HG03039 (cell line): ENCODE measurements around the gene GTF3C1.
"Not testable (repeated sequence)": the region's sequence is repeated elsewhere in the genome, so short reads cannot be mapped to it uniquely, and the experiment has no call there.

Source experiments
- ATAC-seq: cut with Tn5 transposase; IDR thresholded peaks from one replicate; pipeline ENCODE4 v1.9.1; 2021; ENCODE audit warnings: mild to moderate bottlenecking, moderate library complexity; ENCODE audit not compliant: unreplicated experiment

Gene GTF3C1

GRCh38 chr16:27450196-27450549, 99.5 kb downstream of the GTF3C1 start:
- ATAC-seq = no peak

DNA sequence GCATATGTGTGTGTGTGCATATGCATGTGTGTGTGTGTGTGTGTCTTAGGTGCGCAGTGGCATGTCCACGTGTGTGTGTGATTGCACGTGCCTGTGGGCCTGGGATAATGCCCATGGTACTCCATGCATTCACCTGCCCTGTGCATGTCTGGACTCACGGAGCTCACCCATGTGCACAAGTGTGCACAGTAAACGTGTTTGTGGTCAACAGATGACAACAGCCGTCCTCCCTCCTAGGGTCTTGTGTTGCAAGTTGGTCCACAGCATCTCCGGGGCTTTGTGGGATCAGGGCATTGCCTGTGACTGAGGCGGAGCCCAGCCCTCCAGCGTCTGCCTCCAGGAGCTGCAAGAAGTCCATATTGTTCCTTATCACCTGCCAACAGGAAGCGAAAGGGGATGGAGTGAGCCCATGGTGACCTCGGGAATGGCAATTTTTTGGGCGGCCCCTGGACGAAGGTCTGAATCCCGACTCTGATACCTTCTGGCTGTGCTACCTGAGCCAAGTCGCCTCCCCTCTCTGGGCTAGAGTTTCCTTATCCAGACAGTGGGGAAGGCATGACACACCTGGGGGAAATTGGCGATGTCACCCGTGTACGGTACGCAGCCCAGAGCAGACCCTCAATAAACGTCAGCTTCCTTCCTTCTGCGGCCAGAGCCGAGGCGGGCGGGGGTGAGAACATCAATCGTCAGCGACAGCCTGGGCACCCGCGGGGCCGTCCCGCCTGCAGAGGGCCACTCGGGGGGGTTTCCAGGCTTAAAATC, 100.1 kb downstream of the GTF3C1 start:
- no peak for ATAC-seq

DNA sequence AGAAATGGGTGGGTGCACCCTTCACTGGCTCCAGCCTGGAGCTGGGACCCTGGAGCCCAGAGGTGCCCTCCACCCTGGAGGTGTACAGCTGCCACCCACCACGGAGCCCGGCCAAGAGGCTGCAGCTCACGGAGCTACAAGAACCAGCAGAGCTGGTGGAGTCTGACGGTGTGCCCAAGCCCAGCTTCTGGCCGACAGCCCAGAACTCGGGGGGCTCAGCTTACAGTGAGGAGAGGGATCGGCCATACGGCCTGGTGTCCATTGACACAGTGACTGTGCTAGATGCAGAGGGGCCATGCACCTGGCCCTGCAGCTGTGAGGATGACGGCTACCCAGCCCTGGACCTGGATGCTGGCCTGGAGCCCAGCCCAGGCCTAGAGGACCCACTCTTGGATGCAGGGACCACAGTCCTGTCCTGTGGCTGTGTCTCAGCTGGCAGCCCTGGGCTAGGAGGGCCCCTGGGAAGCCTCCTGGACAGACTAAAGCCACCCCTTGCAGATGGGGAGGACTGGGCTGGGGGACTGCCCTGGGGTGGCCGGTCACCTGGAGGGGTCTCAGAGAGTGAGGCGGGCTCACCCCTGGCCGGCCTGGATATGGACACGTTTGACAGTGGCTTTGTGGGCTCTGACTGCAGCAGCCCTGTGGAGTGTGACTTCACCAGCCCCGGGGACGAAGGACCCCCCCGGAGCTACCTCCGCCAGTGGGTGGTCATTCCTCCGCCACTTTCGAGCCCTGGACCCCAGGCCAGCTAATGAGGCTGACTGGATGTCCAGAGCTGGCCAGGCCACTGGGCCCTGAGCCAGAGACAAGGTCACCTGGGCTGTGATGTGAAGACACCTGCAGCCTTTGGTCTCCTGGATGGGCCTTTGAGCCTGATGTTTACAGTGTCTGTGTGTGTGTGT, 100.9 kb downstream of the GTF3C1 start:
- ATAC-seq = no peak

GRCh38 chr16:27447301-27447700, 102.4 kb downstream of the GTF3C1 start:
- no peak for ATAC-seq

- no peak for ATAC-seq
Measured at GRCh38 chr16:27446721-27447120, 103.0 kb downstream of the GTF3C1 start.

DNA sequence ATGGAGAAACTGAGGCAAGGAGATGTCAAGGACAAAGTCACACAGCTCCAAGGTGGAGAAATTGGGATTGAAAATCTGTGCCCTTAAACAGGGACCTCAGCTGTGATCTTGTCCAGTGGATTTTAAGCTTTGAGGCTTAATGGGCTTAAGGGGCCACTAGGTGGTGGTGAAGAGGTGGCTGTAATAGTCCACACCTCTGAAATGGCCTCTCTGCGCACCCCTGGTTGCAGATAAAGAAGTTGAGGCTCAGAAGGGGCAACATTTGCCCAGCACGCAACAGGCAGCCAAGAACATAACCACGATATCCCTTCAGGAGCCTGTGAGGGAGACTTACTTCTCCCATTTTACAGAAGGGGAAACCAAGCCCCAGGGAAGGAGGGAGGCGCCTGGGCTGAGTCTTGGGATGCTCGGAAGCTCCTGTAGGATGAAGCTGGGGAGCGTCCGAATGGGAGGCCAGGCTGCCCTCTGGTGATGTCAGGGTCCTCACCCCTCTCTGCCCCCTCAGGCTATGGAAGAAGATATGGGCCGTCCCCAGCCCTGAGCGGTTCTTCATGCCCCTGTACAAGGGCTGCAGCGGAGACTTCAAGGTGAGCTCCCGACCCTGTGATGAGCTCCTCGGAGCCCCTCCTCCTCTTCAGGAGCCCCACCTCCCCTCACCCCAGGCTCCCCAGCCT, 104.1 kb downstream of the GTF3C1 start:
- ATAC-seq = no peak

DNA sequence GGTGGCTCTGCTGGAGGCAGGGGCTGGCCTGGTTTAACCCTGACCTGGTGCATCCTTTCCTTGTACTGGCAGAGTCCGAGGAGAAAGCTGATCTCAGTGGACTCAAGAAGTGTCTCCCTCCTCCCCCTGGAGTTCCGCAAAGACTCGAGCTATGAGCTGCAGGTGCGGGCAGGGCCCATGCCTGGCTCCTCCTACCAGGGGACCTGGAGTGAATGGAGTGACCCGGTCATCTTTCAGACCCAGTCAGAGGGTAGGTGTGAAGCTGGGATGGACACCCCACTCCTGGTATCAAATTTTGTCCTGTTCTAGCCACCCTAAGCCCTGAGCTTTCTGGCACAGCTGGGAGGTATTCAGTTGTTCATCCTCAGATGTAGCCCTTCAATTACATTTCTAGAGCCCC, 105.2 kb downstream of the GTF3C1 start:
- ATAC-seq = no peak

GRCh38 chr16:27444015-27444414, 105.7 kb downstream of the GTF3C1 start:
- no peak for ATAC-seq

DNA sequence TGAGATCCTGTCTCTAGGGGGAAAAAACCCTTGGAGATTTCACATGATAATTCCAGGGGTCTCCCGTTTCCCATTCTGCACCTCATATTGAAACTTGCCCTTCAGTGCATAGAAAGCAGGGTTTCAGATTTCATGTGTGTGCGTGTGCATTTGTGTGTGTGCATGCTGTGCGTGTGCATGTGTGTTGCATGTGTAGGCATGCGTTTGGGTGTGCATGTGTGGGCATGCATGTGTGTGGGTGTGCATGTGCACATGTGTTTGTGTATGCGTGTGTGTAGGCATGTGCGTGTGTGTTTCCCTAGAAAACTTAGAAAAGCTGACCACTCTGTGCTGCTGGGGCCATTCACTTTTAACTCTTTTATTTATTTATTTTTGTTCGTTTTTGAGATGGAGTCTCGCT, 107.7 kb downstream of the GTF3C1 start:
- no peak for ATAC-seq

GRCh38 chr16:27441276-27441675, 108.4 kb downstream of the GTF3C1 start:
- ATAC-seq = no peak

DNA sequence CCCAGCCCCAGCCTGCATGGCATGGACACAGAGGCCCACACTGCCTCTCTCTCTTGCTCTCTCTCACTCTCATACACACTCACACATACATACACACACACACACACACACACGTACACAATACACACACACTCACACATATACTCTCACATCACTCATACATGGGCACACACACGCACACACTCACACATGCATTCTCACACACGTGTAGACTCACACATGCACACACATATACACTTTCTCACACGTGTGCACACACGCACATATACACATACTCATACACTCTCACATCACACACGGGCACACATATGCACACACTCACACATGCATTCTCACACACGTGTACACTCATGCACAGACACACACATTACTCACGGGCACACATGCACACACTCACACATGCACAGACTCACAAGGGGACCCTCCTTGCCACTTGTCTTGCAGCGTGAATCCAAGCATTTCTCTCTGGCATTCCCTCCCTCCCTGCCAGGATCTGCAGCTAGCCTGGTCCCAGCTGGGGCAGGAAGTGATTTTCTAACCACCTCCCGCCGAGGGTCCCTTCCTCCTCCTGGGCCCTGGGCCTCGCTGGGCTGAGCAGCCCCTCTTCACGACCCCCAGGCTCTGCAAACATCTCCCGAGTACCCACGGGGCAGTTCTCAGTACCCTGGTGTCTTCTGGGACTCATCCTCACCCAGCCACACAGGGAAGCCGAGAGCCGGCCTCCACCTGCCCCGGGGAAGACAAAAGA, 110.3 kb downstream of the GTF3C1 start:
- ATAC-seq = no peak

DNA sequence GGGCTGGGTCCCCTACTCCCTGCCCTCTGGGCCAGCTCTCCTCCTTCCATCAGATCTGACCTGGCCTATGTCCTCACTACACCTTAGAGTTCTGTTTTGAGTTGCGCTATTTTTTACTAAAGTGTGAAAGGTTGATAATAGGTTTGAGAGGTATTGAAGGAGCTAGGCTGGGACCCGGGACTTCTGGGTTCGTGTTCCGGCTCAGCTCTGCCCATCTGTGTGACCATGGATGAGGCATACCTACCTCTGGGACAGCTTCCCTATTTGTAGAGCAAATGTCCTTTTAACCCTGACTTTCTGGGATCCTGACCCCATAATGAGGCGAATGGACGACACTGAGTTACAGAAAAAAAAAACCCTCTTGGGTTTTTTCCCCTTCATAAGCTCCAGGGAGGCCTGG, 111.8 kb downstream of the GTF3C1 start:
- ATAC-seq = no peak

DNA sequence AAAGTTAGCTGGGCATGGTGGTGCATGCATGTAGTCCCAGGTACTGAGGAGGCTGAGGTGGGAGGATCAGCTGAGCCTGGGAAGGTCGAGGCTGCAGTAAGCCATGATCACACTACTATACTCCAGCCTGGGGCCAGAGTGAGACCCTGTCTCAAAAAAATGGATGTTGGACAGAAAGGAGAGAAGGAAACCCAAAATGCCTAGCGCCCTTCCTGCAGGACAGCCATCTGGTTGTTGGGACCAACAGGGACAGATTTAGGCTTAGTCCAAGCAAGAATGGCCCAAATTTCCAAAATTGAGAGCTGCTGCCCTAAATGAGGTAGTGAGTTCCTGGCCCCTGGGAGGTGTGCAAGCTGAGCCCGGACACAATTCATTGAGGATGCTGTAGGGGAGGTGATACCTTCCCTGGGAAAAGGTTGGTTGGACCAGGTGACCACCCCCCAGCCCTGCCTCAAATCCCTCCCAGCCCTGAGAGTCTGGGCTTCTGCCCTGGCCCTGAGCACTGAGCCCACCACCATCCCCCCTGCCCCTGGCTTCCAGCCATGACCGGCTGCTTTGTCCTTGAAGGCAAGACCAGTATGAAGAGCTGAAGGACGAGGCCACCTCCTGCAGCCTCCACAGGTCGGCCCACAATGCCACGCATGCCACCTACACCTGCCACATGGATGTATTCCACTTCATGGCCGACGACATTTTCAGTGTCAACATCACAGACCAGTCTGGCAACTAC, 112.6 kb downstream of the GTF3C1 start:
- ATAC-seq = no peak

GRCh38 chr16:27436065-27436464, 113.6 kb downstream of the GTF3C1 start:
- ATAC-seq = no peak

GRCh38 chr16:27435146-27435545, 114.6 kb downstream of the GTF3C1 start:
- ATAC-seq = not testable (repeated sequence)

GRCh38 chr16:27434141-27435051, 115.3 kb downstream of the GTF3C1 start:
- no peak for ATAC-seq

DNA sequence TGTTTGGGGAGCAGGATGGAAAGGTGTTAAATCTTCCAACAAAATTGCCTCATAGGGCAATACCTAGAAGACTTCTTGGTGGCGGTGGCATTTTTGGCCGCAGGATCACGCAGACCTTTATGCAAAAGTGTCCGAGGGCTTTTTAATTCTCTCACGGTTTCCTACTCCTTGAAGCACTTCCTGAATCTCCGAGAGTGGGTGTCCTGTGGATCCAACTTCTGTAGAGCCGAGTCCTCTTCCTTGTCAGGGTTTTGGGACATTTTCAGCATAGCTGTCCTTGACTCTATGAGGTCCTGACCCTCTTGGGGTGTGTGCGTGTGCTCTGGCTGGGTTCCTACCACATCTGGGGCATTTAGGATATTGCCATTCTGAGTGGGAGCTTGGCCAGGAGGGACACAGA, 116.1 kb downstream of the GTF3C1 start:
- ATAC-seq = no peak

DNA sequence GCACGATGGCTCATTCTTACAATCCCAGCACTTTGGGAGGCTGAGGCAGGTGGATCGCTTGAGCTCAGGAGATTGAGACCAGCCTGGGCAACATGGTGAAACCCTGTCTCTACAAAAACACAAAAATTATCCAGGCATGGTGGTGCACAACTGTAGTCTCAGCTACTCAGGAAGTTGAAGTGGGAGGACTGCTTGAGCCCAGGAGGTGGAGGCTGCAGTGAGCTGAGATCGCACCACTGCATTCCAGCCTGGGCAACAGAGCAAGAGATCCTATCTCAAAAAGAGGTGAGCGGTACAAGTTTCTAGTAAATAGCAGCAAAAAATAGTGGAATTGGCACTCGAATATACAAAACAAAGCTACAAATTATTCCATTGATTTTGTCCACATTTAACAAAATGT, 116.5 kb downstream of the GTF3C1 start:
- not testable (repeated sequence) for ATAC-seq

DNA sequence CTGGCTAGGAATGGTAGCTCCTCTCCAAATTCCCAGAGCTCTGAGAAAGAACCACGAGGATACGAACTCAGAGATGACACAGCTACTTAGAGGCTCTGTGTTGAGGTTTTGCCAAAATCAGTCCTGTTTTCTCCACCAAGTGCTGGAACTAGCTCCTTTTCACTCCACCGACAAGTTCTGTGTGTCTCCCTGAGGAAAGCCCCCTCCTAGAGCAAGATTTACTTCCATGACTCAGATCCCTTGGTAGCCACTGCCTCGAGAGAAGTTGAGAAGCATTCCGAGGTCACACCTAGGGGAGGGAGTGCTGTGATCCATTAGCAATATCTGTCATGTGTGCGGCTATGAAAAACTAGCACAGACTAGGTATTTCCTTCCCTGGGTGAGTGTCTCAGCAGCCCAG, 117.2 kb downstream of the GTF3C1 start:
- ATAC-seq = no peak
